Thoracic aorta (tissue), 2 donors: Measurements from ENCODE around the gene SLC6A4. TPM values are rescaled to one million over a fixed set of nuclear protein-coding genes. Genes with fewer than 3 reads are reported as not detected.

ENCODE experiments used
- ATAC-seq: fragments of 150-250 bp; one replicate; pipeline ENCODE4 v1.8.0; 2017; ENCODE audit warnings: low read depth; ENCODE audit not compliant: insufficient number of reproducible peaks, low FRiP score
- DNase-seq: peaks from one replicate; pipeline ENCODE4 v3.0.0-alpha.2; 2020; ENCODE audit warnings: low spot score
- H3K27ac ChIP-seq, 2 donors: fragments of 200-600 bp; sonication (generic); 1 replicate in 1 of 2; 2 replicates in 1 of 2; pipeline ENCODE4 v1.5.1; 2016; ENCODE audit warnings: mild to moderate bottlenecking in 2 of 2, moderate library complexity in 2 of 2
- H3K27me3 ChIP-seq: fragments of 200-600 bp; sonication (generic); replicated peaks from 2 replicates; pipeline ENCODE4 v1.6.0; 2016; ENCODE audit warnings: mild to moderate bottlenecking; ENCODE audit not compliant: insufficient read depth
- H3K36me3 ChIP-seq: fragments of 200-600 bp; sonication (generic); one replicate; pipeline ENCODE4 v1.5.1; 2016
- H3K4me1 ChIP-seq, 2 donors: fragments of 200-600 bp; sonication (generic); 1 replicate in 1 of 2; 2 replicates in 1 of 2; pipeline versions ENCODE4 v1.5.1 to v1.6.0; 2016; ENCODE audit warnings: low read depth in 2 of 2, mild to moderate bottlenecking in 1 of 2; ENCODE audit not compliant: control insufficient read depth in 1 of 2
- H3K4me3 ChIP-seq: fragments of 200-600 bp; sonication (generic); 2 replicates; pipeline ENCODE4 v1.5.1; 2016; ENCODE audit warnings: mild to moderate bottlenecking
- H3K9me3 ChIP-seq: fragments of 200-600 bp; sonication (generic); 2 replicates; pipeline ENCODE4 v1.5.1; 2016
- CTCF ChIP-seq: fragments of 200-600 bp; sonication (generic); IDR thresholded peaks from one replicate; pipeline ENCODE4 v1.5.1; 2019; ENCODE audit warnings: antibody characterized with exemption
- total RNA-seq, 2 donors: library from RNA; depleted of rRNA; stranded (reverse); fragments of >200 nt; gene quantifications; one replicate each; pipeline versions ENCODE4 v1.1.0 to v1.2.3, GENCODE V29; 2016

Gene SLC6A4
- total RNA-seq, 2 donors from 2014 or later, result 1.6 to 15.2 TPM

GRCh38 chr17:30174556-30174955 is 60.9 kb downstream of the SLC6A4 start:
- no peak overlapping the region for H3K27ac ChIP-seq
- no peaks in the 10 kb centered on the region for H3K9me3 ChIP-seq
- H3K36me3 ChIP-seq, result peaks cover 10% of the 10 kb centered on the region
- TF ChIP-seq CTCF, result no peak
- DNase-seq, result no peak
- H3K27me3 ChIP-seq, result no peaks in the 10 kb centered on the region
- no peak for ATAC-seq
- H3K4me1 ChIP-seq, result no peaks in the 10 kb centered on the region
- no peak overlapping the region for H3K4me3 ChIP-seq

GRCh38 chr17:30173649-30174048 is 61.8 kb downstream of the SLC6A4 start:
- Histone ChIP-seq H3K27me3 (no peaks in the 10 kb centered on the region), H3K36me3 (peaks cover 10% of the 10 kb centered on the region), H3K27ac (no peak overlapping the region), H3K4me3 (no peak overlapping the region), H3K9me3 (no peaks in the 10 kb centered on the region), H3K4me1 (no peaks in the 10 kb centered on the region)
- DNase-seq, result no peak
- no peak for ATAC-seq
- no peak for TF ChIP-seq CTCF

- H3K27me3 ChIP-seq, result no peaks in the 10 kb centered on the region
- ATAC-seq (no peak), DNase-seq (no peak)
- peaks cover 10% of the 10 kb centered on the region for H3K36me3 ChIP-seq
- TF ChIP-seq CTCF, result no peak
- H3K27ac ChIP-seq, result no peak overlapping the region
- H3K4me1 ChIP-seq, result no peaks in the 10 kb centered on the region
- no peak overlapping the region for H3K4me3 ChIP-seq
- H3K9me3 ChIP-seq, result no peaks in the 10 kb centered on the region
These were observed 62.9 kb downstream of the SLC6A4 start for GRCh38 chr17:30172560-30172959.

- no peak overlapping the region for H3K27ac ChIP-seq
- no peaks in the 10 kb centered on the region for H3K27me3 ChIP-seq
- no peaks in the 10 kb centered on the region for H3K4me1 ChIP-seq
- peaks cover 16% of the 10 kb centered on the region for H3K36me3 ChIP-seq
- DNase-seq (no peak), ATAC-seq (no peak)
- H3K4me3 ChIP-seq, result no peak overlapping the region
- TF ChIP-seq CTCF, result no peak
- no peaks in the 10 kb centered on the region for H3K9me3 ChIP-seq
These were observed 65.0 kb downstream of the SLC6A4 start for GRCh38 chr17:30170415-30170987.

GRCh38 chr17:30165960-30166359 is 69.5 kb downstream of the SLC6A4 start:
- no peak overlapping the region for H3K4me3 ChIP-seq
- ATAC-seq (no peak), DNase-seq (no peak)
- H3K27me3 ChIP-seq, result no peaks in the 10 kb centered on the region
- H3K27ac ChIP-seq, result no peak overlapping the region
- TF ChIP-seq CTCF, result no peak
- no peaks in the 10 kb centered on the region for H3K9me3 ChIP-seq
- peaks cover 5 to 15% of the 10 kb centered on the region in 2 donors for H3K4me1 ChIP-seq
- peaks cover 14% of the 10 kb centered on the region for H3K36me3 ChIP-seq
